HG03095 (cell line): ENCODE measurements around the gene PSMC3IP.

Experiments
- ATAC-seq: cut with Tn5 transposase; IDR thresholded peaks from one replicate; pipeline ENCODE4 v1.9.1; 2021; ENCODE audit warnings: moderate library complexity; ENCODE audit not compliant: unreplicated experiment

The PSMC3IP gene

DNA sequence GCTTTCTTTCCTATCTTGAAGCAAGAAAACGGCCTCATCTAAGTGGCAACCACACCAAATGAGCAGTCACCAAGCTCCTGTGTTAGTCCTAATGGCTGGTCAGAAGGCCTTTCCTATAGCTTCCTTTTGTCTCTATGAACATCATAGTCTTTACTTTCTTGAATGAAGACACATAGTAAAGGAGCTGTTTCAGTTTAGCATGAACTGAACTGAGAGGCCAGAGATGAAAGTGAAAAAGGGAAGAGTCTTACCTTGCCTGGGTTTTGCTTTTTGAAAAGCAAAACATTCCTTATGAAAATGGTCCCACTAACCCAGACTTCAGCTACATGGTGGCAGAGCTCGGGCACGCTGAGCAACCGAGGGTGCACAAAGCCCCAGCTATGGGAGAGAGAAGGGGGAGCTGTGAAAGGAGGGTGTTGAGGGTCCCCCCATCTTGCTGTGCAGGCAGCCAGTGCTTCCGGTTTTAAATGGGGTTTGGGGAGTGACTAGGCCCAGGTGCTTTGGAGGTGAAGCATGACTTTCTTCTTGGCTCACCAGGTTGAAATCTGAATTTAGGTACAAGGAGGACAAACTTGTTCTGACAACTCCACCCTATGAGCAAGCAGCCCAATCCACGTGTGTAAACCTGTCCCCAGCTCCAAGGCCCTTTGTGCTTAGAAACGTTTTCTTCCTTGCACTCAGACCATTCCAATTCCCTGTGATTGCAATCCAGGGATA is 9.1 kb upstream of the PSMC3IP start:
- peak; percentile 70 for ATAC-seq

GRCh38 chr17:42585353-42585752 is 7.8 kb upstream of the PSMC3IP start:
- ATAC-seq, result no peak

GRCh38 chr17:42584880-42585279 is 7.4 kb upstream of the PSMC3IP start:
- ATAC-seq, result no peak

DNA sequence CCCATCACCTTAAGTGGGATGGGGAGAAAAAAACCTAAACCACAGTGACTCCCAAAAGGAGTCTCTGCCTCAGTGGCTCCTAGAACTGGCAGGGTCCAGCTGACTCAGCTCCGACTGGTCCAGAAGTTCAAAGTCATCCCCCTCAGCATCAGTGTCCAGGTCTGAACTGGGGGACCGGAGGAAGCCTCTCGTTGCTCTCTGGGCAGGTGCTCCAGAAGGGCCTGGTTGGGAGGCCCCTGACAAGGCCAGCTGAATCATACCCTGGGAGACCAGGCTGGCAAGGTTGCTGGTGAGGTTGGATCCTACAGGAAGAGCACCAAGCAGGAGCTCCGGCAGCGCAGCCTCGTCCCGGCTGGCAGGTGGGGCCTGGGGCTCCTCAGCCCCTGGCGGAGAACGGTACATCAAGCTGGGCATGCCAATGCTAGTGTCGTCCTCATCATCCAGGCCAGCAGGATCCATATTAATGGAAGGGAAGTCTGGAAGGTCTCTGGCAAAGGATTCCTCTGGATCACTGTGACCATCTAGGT is 4.3 kb upstream of the PSMC3IP start:
- ATAC-seq, result no peak

- no peak for ATAC-seq
Measured at GRCh38 chr17:42579794-42580551, 2.4 kb upstream of the PSMC3IP start.

GRCh38 chr17:42578282-42578869 is 847 bp upstream of the PSMC3IP start:
- peak; percentile 47 for ATAC-seq

DNA sequence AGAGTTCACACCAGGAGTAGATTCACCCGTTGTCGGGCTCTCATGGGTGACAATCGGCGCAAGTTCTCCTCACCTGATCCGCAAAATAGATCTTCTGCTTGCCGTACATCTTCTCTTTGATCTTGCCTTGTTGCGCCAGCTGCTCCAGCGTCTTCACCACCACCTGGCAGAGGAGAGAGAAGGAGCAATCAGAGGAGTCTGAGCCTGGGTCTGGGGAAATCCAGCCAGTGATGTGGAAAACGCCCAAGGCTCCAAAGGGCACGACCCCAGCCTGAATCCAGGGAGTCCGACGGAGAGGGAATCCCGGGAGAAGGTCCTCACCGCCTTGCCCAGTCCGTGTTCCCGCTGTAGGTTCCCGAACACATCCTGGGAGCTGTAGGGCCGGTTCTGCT is 393 bp downstream of the PSMC3IP start:
- no peak for ATAC-seq

- no peak for ATAC-seq
Measured at GRCh38 chr17:42574463-42574862, 3.1 kb downstream of the PSMC3IP start.

DNA sequence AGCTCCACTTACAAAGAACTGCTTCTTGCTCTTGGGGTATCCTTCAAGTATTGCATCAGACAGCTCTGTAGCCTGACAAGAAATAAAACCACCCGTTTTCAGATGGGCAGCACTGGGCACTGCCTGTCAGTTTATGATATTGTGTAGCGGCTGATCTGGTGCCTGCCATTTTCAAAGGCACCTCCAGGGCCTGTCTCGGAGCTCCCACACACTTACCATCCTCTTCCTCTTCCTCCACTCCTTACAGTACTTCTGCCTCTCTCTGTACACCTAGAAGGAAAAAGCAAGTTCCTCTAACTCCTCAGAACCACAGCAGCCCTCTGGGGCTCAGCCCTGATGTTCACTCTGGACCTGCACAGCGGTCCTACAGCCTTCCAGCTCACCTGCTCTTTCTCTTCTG is 4.4 kb downstream of the PSMC3IP start:
- no peak for ATAC-seq

DNA sequence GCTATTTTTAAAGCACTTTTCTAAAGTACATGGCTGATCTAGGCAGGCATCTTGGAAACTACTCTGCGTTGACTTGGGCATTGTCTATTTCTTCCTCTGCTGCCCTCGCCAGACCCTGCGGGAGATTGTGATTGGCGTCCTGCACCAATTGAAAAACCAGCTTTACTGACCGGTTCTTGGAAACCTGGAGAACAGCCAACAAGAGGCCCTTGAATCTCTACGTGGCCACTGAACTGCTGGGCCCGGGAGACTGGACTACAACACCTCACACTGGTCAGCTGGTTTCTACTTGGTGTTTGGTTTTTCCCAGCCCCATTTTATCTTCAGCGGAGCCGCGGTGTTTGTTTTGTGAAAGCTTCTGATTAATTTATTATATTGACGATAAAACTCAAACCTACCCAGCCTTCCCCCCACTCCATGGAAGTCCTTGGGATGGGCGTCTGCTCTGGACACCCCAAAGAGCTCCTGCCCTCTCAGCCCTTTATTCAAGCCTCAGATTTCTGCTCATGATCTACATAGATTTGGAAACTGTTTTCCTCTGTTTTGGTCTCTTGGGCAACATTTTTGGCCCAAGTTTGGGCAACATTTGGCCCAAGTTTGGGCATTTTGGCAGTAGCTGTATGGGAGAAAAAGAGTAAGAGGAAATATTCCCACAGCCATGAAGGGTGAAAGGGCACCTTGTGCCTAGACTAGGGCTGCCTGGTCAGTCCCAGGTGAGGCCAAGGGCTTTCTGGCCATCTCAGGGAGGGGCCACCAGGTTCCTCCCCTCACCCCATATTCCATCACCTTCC is 5.9 kb downstream of the PSMC3IP start:
- no peak for ATAC-seq

DNA sequence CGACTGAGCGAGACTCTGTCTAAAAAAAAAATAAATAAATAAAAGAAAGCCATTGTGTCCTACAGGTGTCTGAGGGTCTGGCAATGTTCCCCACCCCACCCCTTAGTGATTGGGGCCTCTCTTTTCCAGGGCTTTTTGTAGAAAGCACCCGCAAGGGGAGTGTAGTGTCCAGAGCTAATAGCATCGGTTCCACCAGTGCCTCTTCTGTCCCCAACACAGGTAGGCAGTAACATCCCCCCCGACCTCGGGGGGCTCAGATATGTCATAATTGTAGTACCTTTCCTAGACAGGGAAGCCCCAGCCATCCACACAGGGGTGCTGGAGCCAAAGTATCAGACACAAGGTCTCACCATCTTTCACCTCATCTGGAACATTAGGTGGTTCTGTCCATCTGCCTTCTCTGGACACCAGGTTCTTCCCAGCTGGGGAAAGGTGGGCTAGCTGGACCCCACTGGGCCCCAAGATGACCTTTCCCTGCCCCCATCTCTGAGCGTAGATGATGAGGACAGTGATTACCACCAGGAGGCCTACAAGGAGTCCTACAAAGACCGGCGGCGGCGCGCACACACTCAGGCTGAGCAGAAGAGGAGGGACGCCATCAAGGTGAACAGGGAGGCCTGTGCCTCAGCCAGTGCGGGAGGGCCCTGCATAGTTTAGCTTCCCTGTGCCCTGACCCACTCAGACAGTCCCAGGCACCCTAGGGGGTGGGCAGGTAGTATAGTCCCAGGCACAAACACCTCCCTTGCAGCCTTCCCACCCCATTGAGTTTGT is 9.0 kb downstream of the PSMC3IP start:
- no peak for ATAC-seq

DNA sequence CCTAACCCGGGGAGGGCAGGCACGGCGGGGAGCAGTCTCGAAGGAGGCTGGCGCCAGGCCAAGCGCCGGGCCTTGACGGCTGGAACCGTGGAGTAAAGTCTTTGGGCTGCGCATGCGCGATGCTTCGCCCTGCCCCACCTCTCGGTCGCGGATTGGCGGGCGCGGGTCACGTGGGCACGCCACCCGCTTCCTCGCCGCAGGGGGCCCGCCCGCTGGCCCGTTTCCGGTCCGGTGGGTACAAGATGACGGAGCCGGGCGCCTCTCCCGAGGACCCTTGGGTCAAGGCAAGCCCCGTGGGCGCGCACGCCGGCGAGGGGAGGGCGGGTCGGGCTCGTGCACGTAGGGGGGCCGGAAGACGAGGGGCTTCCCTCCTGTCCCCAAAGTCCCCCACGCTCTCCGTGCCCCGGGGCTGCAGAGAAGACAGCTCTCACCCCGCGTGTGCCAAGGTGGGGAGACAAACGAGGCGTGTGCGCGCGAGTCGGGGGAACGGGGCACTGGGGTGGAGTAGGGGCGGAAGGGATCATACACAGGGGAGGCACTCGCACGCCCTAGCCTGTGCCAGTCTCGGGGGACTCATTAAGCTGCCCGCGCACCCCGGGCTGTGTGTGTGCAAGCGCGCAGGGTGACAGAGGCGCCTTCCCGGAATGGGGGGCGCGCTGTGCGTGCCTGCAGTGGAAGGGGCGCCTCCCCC is 10.5 kb downstream of the PSMC3IP start, which contains the start of gene MLX:
TSS of gene MLX (plus strand) at position 218 of the 691 bp plus-strand sequence. CDS start at position 243, 25 bp downstream.
- peak; percentile 44 for ATAC-seq

DNA sequence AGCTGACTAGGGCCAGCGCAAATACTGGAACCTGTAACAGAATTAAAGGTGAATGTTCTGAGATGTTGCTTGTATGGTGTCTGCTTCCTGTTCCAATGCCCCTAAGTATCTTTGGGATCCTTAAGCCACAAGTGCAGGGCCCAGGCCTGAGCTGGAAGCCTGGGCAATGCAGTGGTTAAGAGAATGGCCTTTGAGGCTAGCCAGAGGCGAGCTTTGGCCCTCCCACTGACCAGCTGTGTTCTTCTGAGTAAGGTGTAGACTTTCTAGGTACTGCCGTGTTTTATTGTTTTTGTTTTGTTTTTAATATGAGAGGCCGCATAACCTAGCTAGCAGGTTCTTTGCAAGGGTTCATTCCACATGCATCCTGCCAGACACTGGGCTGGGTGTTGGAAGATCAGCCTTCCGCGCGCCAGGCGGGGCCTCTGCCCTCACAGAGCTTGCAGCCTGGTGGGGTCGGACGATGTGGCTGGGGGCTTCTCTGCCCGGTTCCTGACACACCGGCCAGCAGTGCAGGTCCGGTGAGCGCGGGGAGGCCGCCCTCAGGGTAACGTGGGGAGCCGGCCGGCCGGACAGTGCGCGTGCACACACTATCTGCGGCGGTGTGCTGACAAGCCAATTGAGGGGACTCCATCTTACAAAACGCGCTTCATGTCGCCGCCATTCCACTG is 11.2 kb downstream of the PSMC3IP start:
- ATAC-seq, result no peak

GRCh38 chr17:42565523-42566214 is 11.9 kb downstream of the PSMC3IP start:
- ATAC-seq, result no peak

DNA sequence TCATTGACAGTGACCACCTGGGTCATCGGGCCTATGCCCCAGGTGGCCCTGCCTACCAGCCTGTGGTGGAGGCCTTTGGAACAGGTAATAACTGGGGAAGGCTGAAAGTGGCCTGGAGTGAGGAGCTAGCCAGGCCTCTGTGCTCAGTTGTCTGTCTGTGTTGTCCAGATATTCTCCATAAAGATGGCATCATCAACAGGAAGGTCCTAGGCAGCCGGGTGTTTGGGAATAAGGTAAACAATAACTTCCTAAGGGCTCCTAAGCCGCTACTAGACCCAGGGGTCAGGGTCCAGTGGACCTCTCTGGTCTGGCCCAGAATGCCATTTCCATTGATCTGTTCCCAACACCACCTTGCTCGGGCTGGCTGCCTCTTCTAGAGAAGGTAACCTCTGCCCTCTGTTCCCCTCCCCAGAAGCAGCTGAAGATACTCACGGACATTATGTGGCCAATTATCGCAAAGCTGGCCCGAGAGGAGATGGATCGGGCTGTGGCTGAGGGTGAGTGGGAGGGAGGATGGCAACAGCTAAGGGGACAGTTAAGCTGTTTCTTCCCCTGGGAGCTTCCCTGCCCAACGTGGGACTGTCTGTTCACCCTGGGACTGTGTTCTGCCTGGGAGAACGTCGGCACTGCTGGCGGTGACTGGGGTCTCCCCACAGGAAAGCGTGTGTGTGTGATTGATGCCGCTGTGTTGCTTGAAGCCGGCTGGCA is 12.6 kb downstream of the PSMC3IP start:
- ATAC-seq, result no peak

- ATAC-seq, result no peak
Measured at GRCh38 chr17:42563950-42564349, 13.6 kb downstream of the PSMC3IP start.

DNA sequence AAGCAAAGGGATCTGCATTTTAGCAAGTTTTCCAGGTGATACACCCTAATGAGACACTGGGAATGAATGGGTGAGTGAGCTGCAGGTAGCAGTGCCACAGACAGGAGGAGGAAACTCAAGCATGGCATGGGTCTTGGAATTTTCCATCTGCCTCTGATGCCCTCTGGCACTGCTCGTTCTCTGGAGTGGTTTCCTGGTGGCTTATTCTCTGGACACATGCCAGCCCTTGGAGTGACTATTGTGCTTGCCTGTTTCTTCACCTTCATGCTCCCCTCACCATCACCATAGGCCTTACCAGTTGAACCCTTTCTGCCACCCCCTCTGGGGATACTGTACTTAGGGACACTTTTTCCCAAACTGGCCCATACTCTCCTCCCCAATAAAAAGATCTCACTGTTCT is 14.0 kb downstream of the PSMC3IP start:
- no peak for ATAC-seq

GRCh38 chr17:42563143-42563509 is 14.4 kb downstream of the PSMC3IP start:
- no peak for ATAC-seq
